ENCODE data around the gene NRXN3. TPM values are rescaled to one million over a fixed set of nuclear protein-coding genes. Genes with fewer than 3 reads are reported as not detected.
A peak's percentile ranks its signal among the peaks of the same experiment; 100 is the strongest.

Gene NRXN3
- total RNA-seq, 2 donors from 2014 or later, result 1.3 to 2.3 TPM

GRCh38 chr14:79586989-79587598 lies 1416.9 kb downstream of the NRXN3 start:
- TF ChIP-seq POLR2A (IDR thresholded peaks at IDR 0.05) (no peak), CTCF (IDR thresholded peaks at IDR 0.05) (no peak)
- no peaks in the 10 kb centered on the region for H3K36me3 ChIP-seq (replicated peaks in 1 of 2; ENCODE audit: insufficient read depth in 1 of 2, low read depth in 2 of 2)
- WGBS, 2 donors, result 59 to 70% methylated on average over 7 of the region's 7 CpGs
- DNase-seq, result no peak
- no peak overlapping the region for H3K4me3 ChIP-seq
- peak overlapping the region in 3 of 4 donors; percentile 9 to 70 (median 65) for H3K27ac ChIP-seq
- no peak for ATAC-seq
- no peaks in the 10 kb centered on the region for H3K4me1 ChIP-seq
- H3K27me3 ChIP-seq, result no peaks in the 10 kb centered on the region
- no peaks in the 10 kb centered on the region for H3K9me3 ChIP-seq
- intact Hi-C loops (cut with DNase I), result no loop called here

DNA sequence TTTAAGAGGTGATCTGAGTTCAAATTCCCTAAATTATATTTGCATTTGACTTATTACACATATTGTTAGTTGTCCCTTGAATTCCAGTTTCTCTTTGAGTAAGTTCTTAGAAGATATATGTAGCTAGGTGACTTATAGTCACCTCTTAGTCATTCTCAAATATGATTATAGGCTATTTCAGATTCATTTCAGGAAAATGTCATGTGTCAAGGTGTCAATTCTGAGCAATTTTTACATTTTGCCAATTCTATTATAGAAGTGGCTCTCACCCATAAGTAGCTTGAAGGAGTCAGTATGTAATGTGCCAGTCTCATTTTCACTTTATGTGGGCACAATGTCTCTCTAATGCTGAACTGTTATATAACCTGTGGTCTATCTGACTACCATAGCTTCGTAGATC lies 1417.7 kb downstream of the NRXN3 start:
- no peaks in the 10 kb centered on the region for H3K9me3 ChIP-seq
- WGBS, 2 donors, result 77 to 88% methylated on average over 1 of the region's 1 CpG
- DNase-seq (no peak), ATAC-seq (no peak)
- H3K36me3 ChIP-seq (replicated peaks in 1 of 2; ENCODE audit: insufficient read depth in 1 of 2, low read depth in 2 of 2), result no peaks in the 10 kb centered on the region
- H3K27ac ChIP-seq, result no peak overlapping the region
- no peaks in the 10 kb centered on the region for H3K4me1 ChIP-seq
- no peak overlapping the region for H3K4me3 ChIP-seq
- intact Hi-C loops (cut with DNase I), result no loop called here
- TF ChIP-seq POLR2A (IDR thresholded peaks at IDR 0.05), result no peak
- no peak for TF ChIP-seq CTCF (IDR thresholded peaks at IDR 0.05)
- no peaks in the 10 kb centered on the region for H3K27me3 ChIP-seq

DNA sequence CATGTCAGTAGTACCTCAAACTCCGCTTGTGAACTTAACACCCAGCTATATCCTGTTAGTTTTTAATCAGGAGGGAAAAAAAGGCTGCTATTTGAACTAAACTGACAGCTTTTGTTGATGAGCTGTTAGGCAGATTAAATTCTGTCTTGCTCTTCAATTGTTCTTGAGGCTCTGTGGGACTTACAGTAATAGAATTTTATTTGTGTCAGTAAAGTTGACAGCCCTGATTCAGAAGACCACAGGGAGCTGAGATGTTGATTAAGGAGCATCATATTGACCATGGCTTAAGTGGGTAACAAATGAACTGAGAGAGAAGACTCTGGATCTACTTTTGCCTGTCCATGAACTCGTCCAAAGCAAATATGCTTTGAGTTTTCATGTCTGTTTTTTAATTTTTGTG lies 1418.2 kb downstream of the NRXN3 start:
- TF ChIP-seq POLR2A (IDR thresholded peaks at IDR 0.05) (no peak), CTCF (IDR thresholded peaks at IDR 0.05) (no peak)
- H3K27ac ChIP-seq, result no peak overlapping the region
- H3K27me3 ChIP-seq, result no peaks in the 10 kb centered on the region
- ATAC-seq, result no peak
- no peak for DNase-seq
- no peaks in the 10 kb centered on the region for H3K9me3 ChIP-seq
- H3K4me1 ChIP-seq, result no peaks in the 10 kb centered on the region
- intact Hi-C loops (cut with DNase I), result no loop called here
- H3K4me3 ChIP-seq, result no peak overlapping the region
- no peaks in the 10 kb centered on the region for H3K36me3 ChIP-seq (replicated peaks in 1 of 2; ENCODE audit: insufficient read depth in 1 of 2, low read depth in 2 of 2)
- 64 to 82% methylated on average over 2 of the region's 2 CpGs for WGBS, 2 donors

DNA sequence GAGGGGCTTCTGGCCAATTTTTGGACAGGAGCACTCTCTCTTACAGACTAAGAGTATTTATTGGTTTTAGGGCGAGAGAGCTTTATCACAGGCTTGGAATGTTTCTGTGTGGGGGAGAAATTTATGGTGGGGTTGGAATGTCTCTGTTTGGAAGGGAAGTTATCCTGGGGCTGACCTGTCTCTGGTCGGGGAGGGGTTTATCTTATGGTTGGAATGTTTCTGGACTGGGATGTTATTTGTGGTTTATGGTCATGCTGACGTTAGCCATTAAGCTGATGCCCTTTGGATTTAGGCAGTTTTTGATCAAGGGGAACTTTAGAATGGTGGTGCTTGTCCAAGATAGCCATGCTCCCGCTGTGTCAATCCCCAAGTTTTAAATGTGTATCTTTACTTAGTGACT lies 1426.4 kb downstream of the NRXN3 start:
- no peaks in the 10 kb centered on the region for H3K9me3 ChIP-seq

More for the DNA sequence above, 1426.4 kb downstream of the NRXN3 start:
- ATAC-seq, result no peak
- Histone ChIP-seq H3K36me3 (replicated peaks in 1 of 2; ENCODE audit: insufficient read depth in 1 of 2, low read depth in 2 of 2) (no peaks in the 10 kb centered on the region), H3K27ac (no peak overlapping the region), H3K27me3 (no peaks in the 10 kb centered on the region), H3K4me3 (no peak overlapping the region), H3K4me1 (no peaks in the 10 kb centered on the region)
- intact Hi-C loops (cut with DNase I), result no loop called here
- WGBS, 2 donors, result 60 to 81% methylated on average over 4 of the region's 4 CpGs
- TF ChIP-seq POLR2A (IDR thresholded peaks at IDR 0.05) (no peak), CTCF (IDR thresholded peaks at IDR 0.05) (no peak)
- DNase-seq, result no peak

Data from body of pancreas (tissue), 4 donors.